ENCODE measurements around the gene FBXW5.

- TF ChIP-seq, protein P1, sequence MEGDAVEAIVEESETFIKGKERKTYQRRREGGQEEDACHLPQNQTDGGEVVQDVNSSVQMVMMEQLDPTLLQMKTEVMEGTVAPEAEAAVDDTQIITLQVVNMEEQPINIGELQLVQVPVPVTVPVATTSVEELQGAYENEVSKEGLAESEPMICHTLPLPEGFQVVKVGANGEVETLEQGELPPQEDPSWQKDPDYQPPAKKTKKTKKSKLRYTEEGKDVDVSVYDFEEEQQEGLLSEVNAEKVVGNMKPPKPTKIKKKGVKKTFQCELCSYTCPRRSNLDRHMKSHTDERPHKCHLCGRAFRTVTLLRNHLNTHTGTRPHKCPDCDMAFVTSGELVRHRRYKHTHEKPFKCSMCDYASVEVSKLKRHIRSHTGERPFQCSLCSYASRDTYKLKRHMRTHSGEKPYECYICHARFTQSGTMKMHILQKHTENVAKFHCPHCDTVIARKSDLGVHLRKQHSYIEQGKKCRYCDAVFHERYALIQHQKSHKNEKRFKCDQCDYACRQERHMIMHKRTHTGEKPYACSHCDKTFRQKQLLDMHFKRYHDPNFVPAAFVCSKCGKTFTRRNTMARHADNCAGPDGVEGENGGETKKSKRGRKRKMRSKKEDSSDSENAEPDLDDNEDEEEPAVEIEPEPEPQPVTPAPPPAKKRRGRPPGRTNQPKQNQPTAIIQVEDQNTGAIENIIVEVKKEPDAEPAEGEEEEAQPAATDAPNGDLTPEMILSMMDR (IDR thresholded peaks at IDR 0.05): no peak
- TF ChIP-seq POLR2AphosphoS5 (IDR thresholded peaks at IDR 0.05): no peak
Observed at GRCh38 chr9:136946228-136947027, 1.9 kb upstream of the FBXW5 start.

All from stomach (tissue), 4 donors.